Gastroesophageal sphincter (tissue), 3 donors: ENCODE measurements around the gene CARD11.

ENCODE experiments used
- CTCF ChIP-seq, 4 experiments: fragments of 200-600 bp in 2 of 4; fragments of 450-650 bp in 2 of 4; sonication (generic) in 1 of 4; IDR thresholded peaks; one replicate each; pipeline ENCODE4 v1.5.1; 2017 to 2019; ENCODE audit warnings: antibody characterized with exemption in 4 of 4, mild to moderate bottlenecking in 2 of 4, moderate library complexity in 2 of 4
- POLR2A ChIP-seq, 2 donors: fragments of 450-650 bp; IDR thresholded peaks; one replicate each; pipeline ENCODE4 v1.6.1; 2017; ENCODE audit warnings: antibody characterized with exemption in 2 of 2, mild to moderate bottlenecking in 2 of 2, moderate library complexity in 1 of 2

GRCh38 chr7:3073763-3074458 is 30.2 kb upstream of the CARD11 start:
- no peak for TF ChIP-seq CTCF (IDR thresholded peaks at IDR 0.05)
- no peak for TF ChIP-seq POLR2A (IDR thresholded peaks at IDR 0.05)
